HCT116 (cell line): Measurements from ENCODE around the gene CCDC57. TPM values are rescaled to one million over a fixed set of nuclear protein-coding genes. Genes with fewer than 3 reads are reported as not detected.

ENCODE experiments used
- ATAC-seq: fragments of 200-7000 bp; cut with Tn5 transposase; 2 replicates; pipeline ENCODE4 v1.9.1; 2020; ENCODE audit warnings: mild to moderate bottlenecking, moderate library complexity
- BruUV-seq: library from RNA; stranded (reverse); fragments of 400-500 nt; replicated peaks from 2 replicates; lab custom pipeline; 2021; lab: Mats Ljungman, UMichigan
- CTCF ChIA-PET: fragments of 300-600 bp; sonication (Branson Sonifier 250); formaldehyde crosslinking; loops from one replicate; lab custom pipeline; 2021; ENCODE audit warnings: antibody characterized with exemption; lab: Charles Lee
- POLR2A ChIA-PET: fragments of 300-600, 350-600 bp; sonication (Branson Sonifier 250); formaldehyde crosslinking; loops from one replicate; lab custom pipeline; 2021; ENCODE audit warnings: antibody characterized with exemption; lab: Charles Lee
- RAD21 ChIA-PET, 2 experiments: fragments of 300-600 bp; sonication (Branson Sonifier 250); formaldehyde crosslinking; loops; one replicate each; lab custom pipeline; 2023; ENCODE audit warnings: low total read pairs in 2 of 2; ENCODE audit not compliant: uncharacterized antibody in 2 of 2, unreplicated experiment in 2 of 2, low non-redundant PET in 1 of 2; lab: Charles Lee
- DNase-seq: peaks from one replicate; pipeline ENCODE4 v3.0.0-alpha.2; 2010; ENCODE audit warnings: low read depth, low spot score
- H2AFZ ChIP-seq: fragments of 200-600 bp; shearing (Covaris generic), sonication (generic); 2 replicates; pipeline ENCODE4 v1.6.1; 2017; ENCODE audit warnings: low read depth, mixed run types, mixed read lengths, antibody characterized with exemption, low read length; ENCODE audit not compliant: poor library complexity, severe bottlenecking
- H3K27ac ChIP-seq: 2 replicates; pipeline ENCODE4 v1.5.1; 2012; ENCODE audit warnings: low read depth, low read length
- H3K27me3 ChIP-seq: fragments of 200-600 bp; sonication (generic); 2 replicates; pipeline ENCODE4 v1.6.1; 2016; ENCODE audit warnings: mixed run types, low read length, mixed read lengths; ENCODE audit not compliant: insufficient read depth
- H3K36me3 ChIP-seq, 2 experiments: fragments of 200-500 bp in 1 of 2; fragments of 200-600 bp in 1 of 2; sonication (Bioruptor generic) in 1 of 2; sonication (generic) in 1 of 2; 2 replicates each; pipeline versions ENCODE4 v1.5.1 to v1.6.1; 2014 to 2016; ENCODE audit warnings: low read length in 2 of 2, inconsistent platforms in 1 of 2, mixed read lengths in 1 of 2, mixed run types in 1 of 2; ENCODE audit not compliant: insufficient read depth in 2 of 2, control insufficient read depth in 1 of 2
- H3K4me1 ChIP-seq, 2 experiments: fragments of 200-600 bp in 1 of 2; sonication (generic) in 1 of 2; 2 replicates each; pipeline versions ENCODE4 v1.5.1 to v1.6.1; 2012 to 2017; ENCODE audit warnings: low read length in 2 of 2, inconsistent platforms in 1 of 2, mild to moderate bottlenecking in 1 of 2, mixed read lengths in 1 of 2, mixed run types in 1 of 2, moderate library complexity in 1 of 2; ENCODE audit not compliant: insufficient read depth in 2 of 2, control insufficient read depth in 1 of 2
- H3K4me2 ChIP-seq: fragments of 200-600 bp; sonication (generic); 2 replicates; pipeline ENCODE4 v1.6.1; 2017; ENCODE audit warnings: mixed run types, low read length, mixed read lengths
- H3K4me3 ChIP-seq, 2 experiments: fragments of 200-600 bp in 1 of 2; sonication (generic) in 1 of 2; replicated peaks in 1 of 2; 2 replicates each; pipeline ENCODE4 v1.5.1; 2011 to 2016; ENCODE audit warnings: low read length in 2 of 2, control low read depth in 1 of 2, low read depth in 1 of 2, mild to moderate bottlenecking in 1 of 2, mixed read lengths in 1 of 2, mixed run types in 1 of 2
- H3K79me2 ChIP-seq: fragments of 200-600 bp; sonication (generic); 2 replicates; pipeline ENCODE4 v1.6.1; 2017; ENCODE audit warnings: mild to moderate bottlenecking, mixed run types, low read length, moderate library complexity, mixed read lengths; ENCODE audit not compliant: insufficient read depth
- H3K9ac ChIP-seq: fragments of 200-600 bp; sonication (generic); 2 replicates; pipeline ENCODE4 v1.6.1; 2016; ENCODE audit warnings: low read length, mixed read lengths
- H3K9me2 ChIP-seq: fragments of 200-600 bp; sonication (generic), shearing (Covaris generic); 2 replicates; pipeline ENCODE4 v1.6.1; 2017; ENCODE audit warnings: mixed run types, mild to moderate bottlenecking, moderate library complexity; ENCODE audit not compliant: insufficient read depth
- H3K9me3 ChIP-seq, 2 experiments: fragments of 200-500 bp in 1 of 2; fragments of 200-600 bp in 1 of 2; sonication (Bioruptor generic) in 1 of 2; sonication (generic) in 1 of 2; 2 replicates each; pipeline ENCODE4 v1.6.1; 2014 to 2017; ENCODE audit warnings: low read length in 2 of 2, mixed read lengths in 2 of 2, inconsistent platforms in 1 of 2, low read depth in 1 of 2, mild to moderate bottlenecking in 1 of 2, mixed run types in 1 of 2, moderate library complexity in 1 of 2; ENCODE audit not compliant: control insufficient read depth in 1 of 2, insufficient read depth in 1 of 2
- H4K20me1 ChIP-seq: fragments of 200-600 bp; sonication (generic), shearing (Covaris generic); 2 replicates; pipeline ENCODE4 v1.6.1; 2017; ENCODE audit warnings: mixed run types, mild to moderate bottlenecking, moderate library complexity; ENCODE audit not compliant: insufficient read depth
- CBX3 ChIP-seq: IDR thresholded peaks from 2 replicates; pipeline ENCODE4 v1.6.1; 2012; ENCODE audit warnings: low read depth
- CEBPB ChIP-seq: IDR thresholded peaks from 2 replicates; pipeline ENCODE4 v1.6.1; 2012; ENCODE audit warnings: low read depth
- EGR1 ChIP-seq: IDR thresholded peaks from 2 replicates; pipeline ENCODE4 v1.6.1; 2012; ENCODE audit warnings: low read depth
- EZH2 ChIP-seq: fragments of 200-600 bp; sonication (generic); IDR thresholded peaks from 2 replicates; pipeline ENCODE4 v1.6.1; 2017; ENCODE audit warnings: antibody characterized with exemption, mixed run types
- EZH2phosphoT487 ChIP-seq: fragments of 200-600 bp; IDR thresholded peaks from 2 replicates; pipeline ENCODE4 v1.6.1; 2018; ENCODE audit warnings: antibody characterized with exemption, borderline replicate concordance
- FOSL1 ChIP-seq: IDR thresholded peaks from 2 replicates; pipeline ENCODE4 v1.6.1; 2012; ENCODE audit warnings: low read depth
- JUND ChIP-seq: IDR thresholded peaks from 2 replicates; pipeline ENCODE4 v1.6.1; 2012
- POLR2A ChIP-seq: IDR thresholded peaks from 2 replicates; pipeline ENCODE4 v1.7.0; 2011; ENCODE audit warnings: borderline replicate concordance; ENCODE audit not compliant: insufficient read depth, insufficient read length; ENCODE audit errors: extremely low read depth
- POLR2AphosphoS5 ChIP-seq: IDR thresholded peaks from 2 replicates; pipeline ENCODE4 v1.6.1; 2011; ENCODE audit warnings: mild to moderate bottlenecking, low read depth, low read length, moderate library complexity
- RAD21 ChIP-seq: IDR thresholded peaks from 2 replicates; pipeline ENCODE4 v1.6.1; 2012; ENCODE audit warnings: low read depth, mild to moderate bottlenecking
- SP1 ChIP-seq: IDR thresholded peaks from 2 replicates; pipeline ENCODE4 v1.6.1; 2012; ENCODE audit warnings: low read depth
- TCF7L2 ChIP-seq: IDR thresholded peaks from 2 replicates; pipeline ENCODE4 v1.7.0; 2011; ENCODE audit warnings: borderline replicate concordance, inconsistent platforms; ENCODE audit not compliant: insufficient read depth, insufficient read length; ENCODE audit errors: extremely low read depth
- YY1 ChIP-seq: IDR thresholded peaks from 2 replicates; pipeline ENCODE4 v1.6.1; 2011; ENCODE audit warnings: low read length, low read depth, moderate library complexity, mild to moderate bottlenecking; ENCODE audit not compliant: insufficient replicate concordance; ENCODE audit errors: extremely low read depth
- ZFX ChIP-seq: fragments of 450-650 bp; IDR thresholded peaks from 2 replicates; pipeline ENCODE4 v1.6.1; 2017
- ZNF274 ChIP-seq: fragments of 200-500 bp; sonication (Bioruptor generic); IDR thresholded peaks from 2 replicates; pipeline ENCODE4 v1.6.1; 2014; ENCODE audit warnings: mild to moderate bottlenecking, low read depth, low read length, inconsistent platforms
- intact Hi-C: fragments of 100-400 bp; cut with micrococcal nuclease; formaldehyde crosslinking; loops from 2 replicates; pipeline ENCODE4 v1.10.0; 2022
- total RNA-seq: library from RNA; stranded (reverse); gene quantifications from one replicate; pipeline ENCODE4 v1.2.1, GENCODE V29; 2021; ENCODE audit not compliant: unreplicated experiment
- TF ChIP-seq, protein P1 (sequence below): IDR thresholded peaks from 2 replicates; pipeline ENCODE4 v1.6.1; 2012
- TF ChIP-seq, protein P2 (sequence below), 3 experiments: fragments of 200-600 bp in 1 of 3; sonication (generic) in 1 of 3; IDR thresholded peaks in 2 of 3; conservative IDR thresholded peaks in 1 of 3; 2 replicates each; pipeline ENCODE4 v1.5.1; 2012 to 2017; ENCODE audit warnings: low read depth in 2 of 3, low read length in 2 of 3, antibody characterized with exemption in 1 of 3, borderline replicate concordance in 1 of 3, control low read depth in 1 of 3, mild to moderate bottlenecking in 1 of 3, mixed read lengths in 1 of 3, mixed run types in 1 of 3, moderate library complexity in 1 of 3; ENCODE audit not compliant: insufficient read depth in 1 of 3
- TF ChIP-seq, protein P3 (sequence below): IDR thresholded peaks from 2 replicates; pipeline ENCODE4 v1.6.1; 2011; ENCODE audit warnings: mild to moderate bottlenecking, low read length, moderate library complexity; ENCODE audit not compliant: insufficient replicate concordance; ENCODE audit errors: extremely low read depth

CCDC57 gene
- total RNA-seq, 1 experiment from 2014 or later: 143 TPM

DNA sequence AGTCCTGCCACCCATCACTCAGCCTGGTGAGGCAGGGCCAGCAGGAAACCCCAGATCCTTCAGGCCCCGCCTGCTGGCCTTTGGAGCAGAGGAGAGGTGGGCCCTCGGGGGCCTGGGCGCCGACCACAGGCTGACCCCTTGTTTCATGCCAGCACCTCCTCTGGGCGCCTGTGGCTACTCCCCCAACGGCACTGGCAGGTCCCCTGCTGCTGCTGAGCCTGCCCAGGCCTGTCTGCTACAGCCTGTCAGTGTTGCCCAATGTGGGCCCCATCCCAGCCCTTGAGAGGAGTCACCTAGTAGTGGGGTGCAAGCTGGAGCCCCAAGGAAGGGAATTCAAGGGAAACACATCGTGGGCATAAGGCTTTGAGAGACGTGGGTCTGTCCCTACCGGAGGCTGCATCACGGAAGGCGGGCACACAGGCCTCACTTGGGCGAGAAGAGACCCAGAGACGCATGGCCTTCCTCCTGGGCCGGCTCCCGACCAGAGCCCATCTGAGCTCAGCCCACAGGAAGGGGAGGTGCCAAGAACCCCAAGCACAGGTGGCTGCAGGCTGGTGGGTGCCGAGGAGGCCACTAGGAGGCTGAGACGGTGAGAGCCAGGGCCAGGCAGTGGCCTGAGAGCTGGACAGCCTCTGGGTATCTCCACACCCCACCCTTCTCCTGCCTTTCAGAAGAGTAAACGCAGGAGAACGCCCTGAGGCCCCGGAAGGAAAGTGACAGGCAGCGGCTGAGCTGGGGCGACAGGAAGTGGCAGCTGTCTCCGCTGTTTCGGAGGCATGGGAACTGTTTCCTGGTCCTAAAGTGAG is 106.6 kb downstream of the CCDC57 start:
- H3K9ac ChIP-seq: peak overlapping the region; percentile 78
- peak; percentile 82 for DNase-seq
- intact Hi-C loops: loop anchor here (2.0 to 5.0 kb wide), 2 partner anchors 36 to 49 kb away; no protein-coding TSS in a partner anchor
- TF ChIP-seq EZH2phosphoT487 (no peak), JUND (no peak), ZNF274 (no peak), ZFX (peak; percentile 96; the same call in 1 of the 2 replicates), CEBPB (no peak), POLR2A (peak; percentile 95), TCF7L2 (no peak), EZH2 (no peak), RAD21 (no peak), YY1 (peak; percentile 7), FOSL1 (no peak), EGR1 (no peak), CBX3 (no peak), SP1 (no peak), POLR2AphosphoS5 (peak; percentile 98)
- TF ChIP-seq, protein P1, sequence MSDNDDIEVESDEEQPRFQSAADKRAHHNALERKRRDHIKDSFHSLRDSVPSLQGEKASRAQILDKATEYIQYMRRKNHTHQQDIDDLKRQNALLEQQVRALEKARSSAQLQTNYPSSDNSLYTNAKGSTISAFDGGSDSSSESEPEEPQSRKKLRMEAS: peak; percentile 89
- TF ChIP-seq, protein P2, sequence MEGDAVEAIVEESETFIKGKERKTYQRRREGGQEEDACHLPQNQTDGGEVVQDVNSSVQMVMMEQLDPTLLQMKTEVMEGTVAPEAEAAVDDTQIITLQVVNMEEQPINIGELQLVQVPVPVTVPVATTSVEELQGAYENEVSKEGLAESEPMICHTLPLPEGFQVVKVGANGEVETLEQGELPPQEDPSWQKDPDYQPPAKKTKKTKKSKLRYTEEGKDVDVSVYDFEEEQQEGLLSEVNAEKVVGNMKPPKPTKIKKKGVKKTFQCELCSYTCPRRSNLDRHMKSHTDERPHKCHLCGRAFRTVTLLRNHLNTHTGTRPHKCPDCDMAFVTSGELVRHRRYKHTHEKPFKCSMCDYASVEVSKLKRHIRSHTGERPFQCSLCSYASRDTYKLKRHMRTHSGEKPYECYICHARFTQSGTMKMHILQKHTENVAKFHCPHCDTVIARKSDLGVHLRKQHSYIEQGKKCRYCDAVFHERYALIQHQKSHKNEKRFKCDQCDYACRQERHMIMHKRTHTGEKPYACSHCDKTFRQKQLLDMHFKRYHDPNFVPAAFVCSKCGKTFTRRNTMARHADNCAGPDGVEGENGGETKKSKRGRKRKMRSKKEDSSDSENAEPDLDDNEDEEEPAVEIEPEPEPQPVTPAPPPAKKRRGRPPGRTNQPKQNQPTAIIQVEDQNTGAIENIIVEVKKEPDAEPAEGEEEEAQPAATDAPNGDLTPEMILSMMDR (IDR thresholded peaks at IDR 0.05 in 2 of 3, conservative IDR thresholded peaks at IDR 0.05 in 1 of 3; ENCODE audit: borderline replicate concordance in 1 of 3, insufficient read depth in 1 of 3, low read depth in 2 of 3, low read length in 2 of 3): peak in 2 of 3 experiments; percentile 71 to 91; a peak in 4 of 6 replicates
- TF ChIP-seq, protein P3, sequence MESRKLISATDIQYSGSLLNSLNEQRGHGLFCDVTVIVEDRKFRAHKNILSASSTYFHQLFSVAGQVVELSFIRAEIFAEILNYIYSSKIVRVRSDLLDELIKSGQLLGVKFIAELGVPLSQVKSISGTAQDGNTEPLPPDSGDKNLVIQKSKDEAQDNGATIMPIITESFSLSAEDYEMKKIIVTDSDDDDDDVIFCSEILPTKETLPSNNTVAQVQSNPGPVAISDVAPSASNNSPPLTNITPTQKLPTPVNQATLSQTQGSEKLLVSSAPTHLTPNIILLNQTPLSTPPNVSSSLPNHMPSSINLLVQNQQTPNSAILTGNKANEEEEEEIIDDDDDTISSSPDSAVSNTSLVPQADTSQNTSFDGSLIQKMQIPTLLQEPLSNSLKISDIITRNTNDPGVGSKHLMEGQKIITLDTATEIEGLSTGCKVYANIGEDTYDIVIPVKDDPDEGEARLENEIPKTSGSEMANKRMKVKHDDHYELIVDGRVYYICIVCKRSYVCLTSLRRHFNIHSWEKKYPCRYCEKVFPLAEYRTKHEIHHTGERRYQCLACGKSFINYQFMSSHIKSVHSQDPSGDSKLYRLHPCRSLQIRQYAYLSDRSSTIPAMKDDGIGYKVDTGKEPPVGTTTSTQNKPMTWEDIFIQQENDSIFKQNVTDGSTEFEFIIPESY: peak; percentile 73

More for the DNA sequence above, 106.6 kb downstream of the CCDC57 start:
- H4K20me1 ChIP-seq: no peaks in the 10 kb centered on the region
- no peaks in the 10 kb centered on the region for H3K9me2 ChIP-seq
- ChIA-PET RAD21 (interaction anchor here in 1 of 2 experiments (1.0 to 1.2 kb wide), 2 partner anchors 49 to 76 kb away, joined by 4 read pairs; no protein-coding TSS in a partner anchor), CTCF (interaction anchor here (0.6 to 1.9 kb wide), 8 partner anchors 8 to 100 kb away, joined by 3 to 15 read pairs (median 4); partner anchors contain the start of genes DCXR, FASN and RAC3), POLR2A (interaction anchor here (0.8 to 2.3 kb wide), 4 partner anchors 8 to 123 kb away, joined by 3 to 11 read pairs (median 4); partner anchors contain the start of genes DCXR, FASN and SLC16A3)
- peaks cover 37 to 55% of the 10 kb centered on the region in 2 experiments for H3K4me1 ChIP-seq
- no peaks in the 10 kb centered on the region for H3K9me3 ChIP-seq
- peaks cover 0 to 9% of the 10 kb centered on the region in 2 experiments; a peak in 1 of 4 replicates for H3K36me3 ChIP-seq
- BruUV-seq: TSS peak; percentile 57
- H3K4me2 ChIP-seq: peak overlapping the region; percentile 93
- H3K27me3 ChIP-seq: no peaks in the 10 kb centered on the region
- peak overlapping the region; percentile 94 for H3K27ac ChIP-seq
- H3K4me3 ChIP-seq: peak overlapping the region; percentile 68 to 70
- peak; percentile 95 for ATAC-seq
- H2AFZ ChIP-seq: no peak overlapping the region
- peaks cover 11% of the 10 kb centered on the region; the same call in 1 of the 2 replicates for H3K79me2 ChIP-seq
